Stimulated activated CD4-positive, alpha-beta T cell treated with anti-CD3 and anti-CD28 coated beads, Interleukin-4, amount 100 ng/mL, for 4 hours (primary cell): ENCODE measurements around the gene PCED1B.
A peak's percentile ranks its signal among the peaks of the same experiment; 100 is the strongest.

Source experiments
- DNase-seq, 2 experiments: peaks; one replicate each; pipeline ENCODE4 v3.0.0-alpha.2; 2020

PCED1B gene

DNA sequence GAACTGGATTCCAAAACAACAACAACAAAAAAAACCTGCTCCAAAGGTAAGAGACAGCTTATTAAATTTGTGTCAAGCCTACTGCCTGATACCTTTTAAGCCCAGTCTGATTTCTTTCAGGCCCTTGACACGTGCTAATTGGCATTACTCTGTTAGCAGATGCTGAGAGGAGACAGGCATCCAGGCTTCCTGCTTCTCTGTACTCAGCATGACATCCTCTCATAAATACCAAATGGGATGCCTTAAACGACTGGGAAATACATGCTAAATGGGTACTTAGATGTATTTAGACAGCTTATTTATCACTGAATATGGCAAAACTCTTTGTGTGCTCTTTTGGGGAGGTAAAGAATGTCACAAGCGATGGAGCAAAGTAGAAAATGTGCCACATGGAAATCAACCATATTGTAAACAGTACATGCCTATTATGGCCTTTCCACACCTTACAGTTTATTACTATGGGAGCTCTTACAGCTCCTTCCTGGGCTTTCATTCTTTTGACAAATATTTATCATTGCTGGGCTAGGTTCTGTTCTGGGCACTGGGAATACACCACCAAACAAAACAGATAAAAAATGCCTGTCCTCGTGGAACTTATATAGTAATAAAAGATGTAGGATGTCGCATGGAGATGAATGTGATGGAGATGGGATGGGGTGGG is 11.5 kb upstream of the PCED1B start:
- no peak for DNase-seq

DNA sequence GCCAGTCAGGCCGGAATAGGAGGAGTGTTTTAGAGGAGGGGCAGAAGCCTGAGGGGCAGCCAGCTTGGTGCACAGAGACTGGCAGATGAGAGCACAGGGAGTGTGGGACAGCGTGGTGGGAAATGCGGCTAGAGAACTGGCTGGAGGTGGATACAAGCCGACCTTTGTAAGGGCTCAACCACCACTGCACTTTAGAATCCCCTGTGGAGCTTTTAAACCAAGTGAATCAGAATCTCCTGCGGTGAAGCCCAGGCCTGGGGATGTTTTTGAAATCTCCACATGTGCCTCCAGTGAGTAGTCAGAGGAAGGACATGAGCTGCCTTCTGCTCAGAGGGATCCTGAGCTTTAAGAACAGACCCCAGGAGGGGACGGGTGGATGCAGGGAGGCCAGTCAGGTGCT is 10.9 kb upstream of the PCED1B start:
- no peak for DNase-seq

DNA sequence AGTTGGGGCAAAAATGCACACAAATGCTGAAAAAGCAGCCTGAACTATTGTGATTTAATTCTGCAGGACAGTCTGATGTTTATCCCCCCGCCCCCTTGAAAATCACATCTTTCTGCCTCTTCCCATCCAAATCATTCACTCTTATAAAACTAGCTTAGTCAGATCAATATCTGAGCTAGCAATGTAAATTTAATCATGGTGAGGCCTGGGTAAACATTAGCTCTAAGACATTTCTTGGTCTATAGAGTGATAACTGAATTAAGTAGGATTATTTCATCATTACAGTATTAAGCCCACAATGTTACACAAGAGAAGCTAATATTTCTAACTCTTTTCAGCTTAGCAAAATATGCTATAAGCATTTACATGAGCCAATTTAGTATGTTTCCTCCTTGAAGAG is 9.1 kb upstream of the PCED1B start:
- no peak for DNase-seq

- DNase-seq = no peak
These were observed 8.1 kb upstream of the PCED1B start for GRCh38 chr12:47071241-47071852.

DNA sequence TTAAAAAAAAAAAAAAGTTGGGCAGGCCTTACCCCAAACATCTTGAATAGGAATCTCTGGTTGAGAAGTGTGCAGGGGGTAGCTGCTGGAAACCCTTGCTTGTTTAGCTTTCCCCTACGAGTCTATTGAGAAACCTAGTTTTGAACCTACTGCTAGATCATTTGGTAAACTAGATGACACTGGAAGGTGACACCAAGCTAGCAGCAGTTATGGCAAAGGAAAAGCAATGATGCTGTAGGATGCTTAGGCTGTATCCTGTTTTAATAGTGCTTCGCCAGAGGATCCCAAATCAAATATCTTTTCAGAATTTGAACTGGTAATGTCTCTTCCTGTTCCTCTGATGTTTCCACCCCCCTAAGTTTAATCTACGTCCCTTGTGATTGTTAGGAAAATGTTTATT is 5.5 kb upstream of the PCED1B start:
- DNase-seq = no peak

DNA sequence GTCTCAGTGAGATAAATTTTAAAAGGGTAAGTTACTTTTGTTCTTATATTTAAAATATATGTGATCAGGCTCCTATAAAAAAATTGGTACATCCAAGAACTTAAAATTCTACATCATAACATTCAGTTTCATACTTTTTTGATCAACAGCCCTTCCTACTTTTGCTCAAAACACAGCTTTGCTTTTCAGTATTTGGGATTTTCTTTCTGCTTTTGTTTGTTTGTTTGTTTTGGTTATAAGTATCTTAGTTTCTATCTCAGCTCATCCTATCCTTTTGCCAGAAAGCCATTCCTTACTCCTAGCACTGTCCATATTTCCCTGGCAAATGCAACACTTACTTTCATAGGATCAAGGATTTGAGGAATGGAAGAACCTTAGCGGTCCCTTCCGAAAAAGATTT is 4.7 kb upstream of the PCED1B start:
- no peak for DNase-seq

DNA sequence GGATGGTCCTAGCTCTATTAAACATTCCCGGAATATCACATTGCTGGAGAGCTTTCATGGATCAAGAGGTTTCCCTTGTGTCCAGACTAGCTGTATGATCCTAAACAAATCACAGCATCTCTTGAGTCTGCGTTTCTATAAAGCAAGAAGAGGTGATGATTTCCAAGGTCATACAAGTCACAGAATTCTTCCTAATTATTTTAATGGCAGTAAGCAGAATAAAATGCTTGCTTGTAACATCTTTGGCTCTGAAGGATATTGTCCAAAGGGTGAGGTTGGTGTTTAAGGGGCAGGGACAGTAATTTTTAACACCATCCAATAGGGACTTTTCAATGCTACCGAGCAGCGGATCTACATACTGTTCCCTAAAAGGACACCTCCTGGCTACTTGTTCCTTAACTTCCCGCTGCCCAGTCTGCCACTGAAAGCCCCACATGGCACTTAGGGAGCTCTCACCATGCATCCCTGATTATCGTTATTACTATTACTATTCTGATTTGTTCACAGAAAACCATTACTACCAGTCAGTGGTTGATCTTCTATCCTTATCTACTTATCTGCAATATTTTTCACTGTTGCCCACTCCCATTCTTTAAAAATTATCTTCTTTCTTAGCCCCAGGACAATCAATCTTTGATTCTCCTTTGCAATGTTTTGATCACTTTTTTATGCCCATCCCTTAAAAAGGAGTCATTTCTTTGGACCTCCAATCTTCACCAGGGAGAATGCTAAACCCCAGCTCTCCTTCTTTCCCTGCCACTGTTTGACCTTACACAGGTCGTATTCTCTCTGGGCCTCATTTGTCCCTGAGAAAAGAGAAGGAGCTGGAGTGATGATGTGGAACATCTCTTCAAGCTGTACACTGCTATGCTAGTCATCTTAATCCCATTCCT is 4.0 kb upstream of the PCED1B start:
- no peak for DNase-seq

- DNase-seq = no peak
These were observed 2.0 kb upstream of the PCED1B start for GRCh38 chr12:47077206-47078085.

- DNase-seq = no peak
These were observed 1.4 kb upstream of the PCED1B start for GRCh38 chr12:47078086-47078395.

DNA sequence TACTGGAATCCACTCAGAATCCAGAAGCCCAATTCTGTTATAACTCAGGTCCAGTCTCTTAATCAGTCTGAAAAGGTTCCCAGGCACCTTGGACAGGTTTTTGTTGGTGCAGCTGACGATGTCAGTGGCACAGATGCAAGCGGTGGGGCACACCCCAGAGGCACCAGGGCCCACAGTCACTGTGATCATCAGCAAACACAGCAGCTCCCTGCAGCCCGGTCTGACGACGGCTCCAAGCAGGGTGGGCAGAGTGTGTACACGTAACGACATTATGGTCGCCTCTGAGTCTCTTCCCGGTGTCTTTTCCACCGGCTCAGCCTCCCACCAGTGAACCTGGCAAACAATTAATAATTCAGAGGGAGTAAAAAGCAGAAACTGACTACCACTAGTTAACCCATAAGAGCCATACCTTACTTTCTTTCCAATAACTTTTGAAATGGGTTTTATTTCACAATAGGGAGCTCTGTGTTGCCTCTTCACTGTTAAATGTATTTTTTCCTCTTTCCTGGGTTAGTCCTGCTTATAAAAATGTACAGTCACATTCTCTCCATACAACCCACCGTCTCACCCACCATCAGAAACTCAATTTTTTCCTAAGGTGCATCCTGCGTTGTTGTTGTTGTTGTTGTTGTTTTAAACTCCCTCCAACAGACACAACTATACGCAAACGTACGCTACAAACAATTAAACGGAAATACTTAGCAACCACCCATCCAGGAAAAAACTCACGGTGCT is 521 bp upstream of the PCED1B start:
- peak; percentile 31 to 34 for DNase-seq

GRCh38 chr12:47079981-47080724 is 732 bp downstream of the PCED1B start:
- DNase-seq = peak; percentile 33 to 56

DNA sequence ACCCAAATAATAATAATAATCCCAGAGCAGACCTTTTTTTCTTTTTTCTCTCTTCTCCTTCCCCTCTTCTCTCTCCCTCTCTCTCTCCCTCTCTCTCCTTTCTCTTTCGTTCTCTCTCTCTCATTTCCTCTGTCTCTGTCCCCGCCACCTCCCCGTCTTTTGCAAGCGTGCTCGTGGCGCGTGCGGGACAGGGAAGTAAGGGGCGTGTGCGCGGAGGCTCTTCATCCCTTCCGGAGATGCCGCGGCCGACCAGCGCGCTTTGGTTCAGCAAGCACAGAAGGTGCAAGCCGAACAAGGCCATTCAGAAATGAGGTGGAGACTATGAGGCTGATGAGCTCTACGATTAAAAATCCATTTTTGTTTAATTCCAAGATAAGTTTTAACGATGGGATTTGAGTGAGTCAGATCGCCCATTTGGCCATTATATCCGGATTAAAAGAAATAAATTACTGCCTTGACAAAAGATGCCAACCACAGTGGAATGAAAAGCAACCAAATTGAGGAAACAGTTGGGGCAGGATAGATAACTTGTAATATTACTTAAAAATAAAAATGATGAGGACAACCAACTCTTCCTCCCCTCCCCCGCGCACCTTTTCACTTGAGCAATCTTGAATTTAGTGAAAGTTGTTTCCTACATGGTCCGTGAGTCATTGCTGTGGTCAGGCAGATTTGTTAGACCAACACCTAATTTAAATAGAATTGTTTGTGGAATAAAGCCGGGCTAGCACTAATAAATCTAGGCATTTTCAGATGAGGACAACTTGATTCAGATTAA is 1.5 kb downstream of the PCED1B start:
- DNase-seq = peak; percentile 48 to 52

GRCh38 chr12:47082283-47082682 is 2.9 kb downstream of the PCED1B start:
- DNase-seq = no peak

DNA sequence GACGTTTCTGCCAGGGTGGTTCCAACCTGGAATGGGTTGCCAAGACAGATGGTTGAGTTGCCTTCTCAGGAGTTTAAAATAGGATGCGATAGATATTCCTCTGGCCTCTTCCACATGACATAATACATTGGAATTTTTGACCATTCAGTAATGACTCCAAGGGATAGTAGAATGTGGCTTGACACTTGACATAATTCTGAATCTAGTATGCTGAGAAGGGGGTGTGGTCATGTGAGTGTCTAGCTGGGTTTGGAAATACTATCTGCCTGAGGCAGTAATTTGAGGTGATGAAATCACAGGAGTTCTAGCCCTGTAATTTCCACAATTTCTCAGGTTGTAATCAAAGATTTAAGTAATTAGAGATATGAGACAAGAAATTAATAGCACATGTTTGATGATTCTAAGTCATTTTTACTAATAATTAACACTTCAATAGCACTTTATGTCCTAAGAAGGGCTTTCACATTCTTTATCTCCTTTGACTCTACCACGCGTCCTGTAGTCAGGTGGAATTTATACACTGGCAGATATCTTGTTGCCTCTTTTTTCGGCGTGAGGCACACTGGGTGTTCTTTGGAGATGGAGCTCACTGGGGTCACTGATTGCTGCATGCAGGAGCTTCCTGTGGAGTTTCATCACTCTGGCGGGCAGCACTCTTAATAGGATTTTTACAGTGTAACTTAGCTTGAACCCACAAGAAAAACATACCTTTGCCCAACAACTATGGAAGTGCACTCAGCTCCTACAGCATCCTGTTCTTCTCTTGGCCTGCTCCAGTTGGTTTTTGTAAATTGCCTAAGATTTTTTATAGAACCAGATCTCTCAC is 3.6 kb downstream of the PCED1B start:
- DNase-seq = no peak

DNA sequence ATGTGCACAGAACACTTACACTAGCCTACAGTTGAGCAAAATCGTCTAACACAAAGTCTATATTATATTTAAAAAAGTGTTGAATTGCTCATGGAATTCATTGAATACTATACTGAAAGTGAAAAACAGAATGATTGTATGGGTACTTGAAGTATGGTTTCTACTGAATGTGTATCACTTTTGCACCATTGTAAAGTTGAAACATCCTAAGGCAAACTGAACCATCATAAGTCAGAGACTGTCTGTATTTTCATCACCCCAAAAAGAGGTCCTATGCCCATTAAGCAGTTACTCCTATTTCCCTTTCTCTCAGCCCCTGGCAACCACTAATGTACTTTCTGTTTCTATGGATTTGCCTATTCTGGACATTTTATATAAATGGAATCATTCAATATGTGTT is 4.8 kb downstream of the PCED1B start:
- DNase-seq = no peak

GRCh38 chr12:47085815-47086252 is 6.4 kb downstream of the PCED1B start:
- DNase-seq = peak in 1 of 2 experiments; percentile 57

- DNase-seq = no peak
These were observed 7.8 kb downstream of the PCED1B start for GRCh38 chr12:47087088-47087688.

- DNase-seq = no peak
These were observed 8.9 kb downstream of the PCED1B start for GRCh38 chr12:47088021-47088944.
